ENCODE results near the gene ANKIB1. TPM values are rescaled to one million over a fixed set of nuclear protein-coding genes. Genes with fewer than 3 reads are reported as not detected.
"Not testable (repeated sequence)": the region's sequence is repeated elsewhere in the genome, so short reads cannot be mapped to it uniquely, and the experiment has no call there.

The ANKIB1 gene
- total RNA-seq, 1 experiment from 2014 or later: 49.6 TPM

GRCh38 chr7:92251181-92251580 is 5.4 kb downstream of the ANKIB1 start:
- peaks cover 17% of the 10 kb centered on the region for H3K4me1 Mint-ChIP-seq (ENCODE audit: low read depth, unreplicated experiment)
- intact Hi-C loops (cut with micrococcal nuclease; ENCODE audit: unreplicated experiment): no loop called here
- TF ChIP-seq CTCF (IDR thresholded peaks at IDR 0.05; ENCODE audit: unreplicated experiment): no peak
- H3K36me3 Mint-ChIP-seq (ENCODE audit: insufficient read depth, unreplicated experiment): peaks cover 9% of the 10 kb centered on the region
- peaks cover 3% of the 10 kb centered on the region for H3K9me3 Mint-ChIP-seq (ENCODE audit: low read depth, unreplicated experiment)
- CTCF ChIA-PET: no interaction called here
- no TSS peak for BruUV-seq (replicated peaks)
- no peak for DNase-seq
- no peaks in the 10 kb centered on the region for H3K27me3 Mint-ChIP-seq (ENCODE audit: unreplicated experiment)
- no peak overlapping the region for H3K4me3 Mint-ChIP-seq (ENCODE audit: low read depth, unreplicated experiment)
- no peak overlapping the region for H3K27ac Mint-ChIP-seq (ENCODE audit: unreplicated experiment)

DNA sequence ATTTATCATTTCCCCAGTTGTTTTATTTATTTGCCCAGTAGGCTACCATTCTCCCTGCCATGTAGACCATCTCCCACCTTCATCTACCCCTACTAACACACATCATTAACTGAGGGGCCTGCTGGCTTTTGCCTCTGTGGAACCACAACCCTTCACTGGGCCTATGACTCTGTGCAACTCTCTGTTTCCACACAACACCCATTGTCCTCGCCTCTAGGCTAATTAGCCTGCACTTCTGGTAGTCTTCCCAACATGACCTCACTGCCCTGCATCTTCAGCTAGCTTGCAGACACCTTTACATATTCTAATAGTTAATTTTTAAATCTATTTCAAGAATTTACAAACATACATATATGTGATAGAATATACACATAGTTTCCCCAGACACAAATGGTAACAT is 7.5 kb downstream of the ANKIB1 start:
- no peak overlapping the region for H3K4me3 Mint-ChIP-seq (ENCODE audit: low read depth, unreplicated experiment)
- no peak overlapping the region for H3K27ac Mint-ChIP-seq (ENCODE audit: unreplicated experiment)
- DNase-seq: no peak
- no peaks in the 10 kb centered on the region for H3K36me3 Mint-ChIP-seq (ENCODE audit: insufficient read depth, unreplicated experiment)
- H3K4me1 Mint-ChIP-seq (ENCODE audit: low read depth, unreplicated experiment): peaks cover 17% of the 10 kb centered on the region
- intact Hi-C loops (cut with micrococcal nuclease; ENCODE audit: unreplicated experiment): no loop called here
- no peaks in the 10 kb centered on the region for H3K27me3 Mint-ChIP-seq (ENCODE audit: unreplicated experiment)
- peaks cover 3% of the 10 kb centered on the region for H3K9me3 Mint-ChIP-seq (ENCODE audit: low read depth, unreplicated experiment)
- CTCF ChIA-PET: no interaction called here
- TF ChIP-seq CTCF (IDR thresholded peaks at IDR 0.05; ENCODE audit: unreplicated experiment): no peak
- no TSS peak for BruUV-seq (replicated peaks)

- H3K36me3 Mint-ChIP-seq (ENCODE audit: insufficient read depth, unreplicated experiment); H3K4me3 Mint-ChIP-seq (ENCODE audit: low read depth, unreplicated experiment); H3K9me3 Mint-ChIP-seq (ENCODE audit: low read depth, unreplicated experiment); intact Hi-C loops (cut with micrococcal nuclease; ENCODE audit: unreplicated experiment); H3K27ac Mint-ChIP-seq (ENCODE audit: unreplicated experiment); DNase-seq; H3K27me3 Mint-ChIP-seq (ENCODE audit: unreplicated experiment); CTCF ChIA-PET; BruUV-seq (replicated peaks): not testable (repeated sequence)
- H3K4me1 Mint-ChIP-seq (ENCODE audit: low read depth, unreplicated experiment): peaks cover 23% of the 10 kb centered on the region
Measured at GRCh38 chr7:92254800-92255199, 9.0 kb downstream of the ANKIB1 start.

GRCh38 chr7:92255308-92255707 is 9.5 kb downstream of the ANKIB1 start:
- TF ChIP-seq CTCF (IDR thresholded peaks at IDR 0.05; ENCODE audit: unreplicated experiment): no peak
- DNase-seq: no peak
- Mint-ChIP-seq H3K4me1 (ENCODE audit: low read depth, unreplicated experiment) (peaks cover 28% of the 10 kb centered on the region), H3K27ac (ENCODE audit: unreplicated experiment) (no peak overlapping the region), H3K9me3 (ENCODE audit: low read depth, unreplicated experiment) (peaks cover 3% of the 10 kb centered on the region), H3K36me3 (ENCODE audit: insufficient read depth, unreplicated experiment) (no peaks in the 10 kb centered on the region), H3K27me3 (ENCODE audit: unreplicated experiment) (no peaks in the 10 kb centered on the region), H3K4me3 (ENCODE audit: low read depth, unreplicated experiment) (no peak overlapping the region)
- CTCF ChIA-PET: no interaction called here
- intact Hi-C loops (cut with micrococcal nuclease; ENCODE audit: unreplicated experiment): no loop called here
- BruUV-seq (replicated peaks): no TSS peak

DNA sequence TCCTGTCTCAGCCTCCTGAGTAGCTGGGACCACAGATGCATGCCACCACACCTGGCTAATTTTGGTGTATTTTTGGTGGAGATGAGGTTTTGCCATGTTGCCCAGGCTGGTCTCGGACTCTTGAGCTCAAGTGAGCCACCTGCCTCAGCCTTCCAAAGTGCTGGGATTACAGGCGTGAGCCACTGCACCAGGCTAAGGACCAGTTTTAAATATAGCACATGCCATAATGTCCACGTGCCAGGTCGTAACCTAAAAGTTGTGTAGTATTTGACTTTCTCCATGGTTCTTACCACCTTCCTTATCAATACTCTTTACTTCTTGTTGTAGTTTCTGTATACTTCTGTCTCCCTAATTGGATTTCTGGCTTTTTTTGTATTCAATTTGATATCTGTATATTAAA is 13.3 kb downstream of the ANKIB1 start:
- Mint-ChIP-seq H3K4me3 (ENCODE audit: low read depth, unreplicated experiment) (no peak overlapping the region), H3K36me3 (ENCODE audit: insufficient read depth, unreplicated experiment) (no peaks in the 10 kb centered on the region), H3K27ac (ENCODE audit: unreplicated experiment) (no peak overlapping the region), H3K27me3 (ENCODE audit: unreplicated experiment) (no peaks in the 10 kb centered on the region), H3K9me3 (ENCODE audit: low read depth, unreplicated experiment) (peaks cover 3% of the 10 kb centered on the region), H3K4me1 (ENCODE audit: low read depth, unreplicated experiment) (peaks cover 21% of the 10 kb centered on the region)
- BruUV-seq (replicated peaks): no TSS peak
- no peak for TF ChIP-seq CTCF (IDR thresholded peaks at IDR 0.05; ENCODE audit: unreplicated experiment)
- CTCF ChIA-PET: no interaction called here
- intact Hi-C loops (cut with micrococcal nuclease; ENCODE audit: unreplicated experiment): no loop called here
- DNase-seq: no peak
